Ovary (tissue), 10 donors: ENCODE data around the gene OR6N2. TPM values are rescaled to one million over a fixed set of nuclear protein-coding genes. Genes with fewer than 3 reads are reported as not detected.

Source experiments
- DNase-seq, 5 donors: peaks; one replicate each; pipeline ENCODE4 v3.0.0-alpha.2; 2019 to 2020
- H3K27ac ChIP-seq, 2 donors: fragments of 200-600 bp; one replicate each; pipeline versions ENCODE4 v1.5.1 to v1.8.0; 2019 to 2022
- H3K27me3 ChIP-seq: fragments of 200-600 bp; one replicate; pipeline ENCODE4 v1.8.0; 2022
- H3K36me3 ChIP-seq: fragments of 200-600 bp; sonication (generic); one replicate; pipeline ENCODE4 v1.5.1; 2019
- H3K4me1 ChIP-seq: one replicate; pipeline ENCODE4 v1.8.1; 2013; ENCODE audit warnings: mild to moderate bottlenecking, moderate library complexity; ENCODE audit not compliant: insufficient read depth
- H3K4me3 ChIP-seq: fragments of 200-600 bp; sonication (generic); one replicate; pipeline ENCODE4 v1.5.1; 2017
- H3K9me3 ChIP-seq, 2 donors: fragments of 200-600 bp in 1 of 2; sonication (generic) in 1 of 2; one replicate each; pipeline versions ENCODE4 v1.5.1 to v1.8.1; 2013 to 2019; ENCODE audit warnings: mild to moderate bottlenecking in 1 of 2, moderate library complexity in 1 of 2
- CTCF ChIP-seq, 3 donors: fragments of 450-650 bp in 2 of 3; fragments of 200-600 bp in 1 of 3; IDR thresholded peaks; one replicate each; pipeline versions ENCODE4 v1.5.1 to v1.8.0; 2016 to 2022; ENCODE audit warnings: antibody characterized with exemption in 3 of 3, mild to moderate bottlenecking in 1 of 3
- EP300 ChIP-seq: sonication (generic); formaldehyde crosslinking; IDR thresholded peaks from one replicate; pipeline ENCODE4 v1.6.1; 2017; ENCODE audit warnings: antibody characterized with exemption
- POLR2A ChIP-seq: fragments of 450-650 bp; IDR thresholded peaks from one replicate; pipeline ENCODE4 v1.6.1; 2017; ENCODE audit warnings: antibody characterized with exemption, mild to moderate bottlenecking, moderate library complexity
- WGBS, 3 donors: extraction: QIAGEN DNeasy Blood & Tissue Kit in 1 of 3; methylation state at CpG; one replicate each; pipeline versions ENCODE4 v1.1.5 to v1.1.7; 2013 to 2017; 5-methylcytosine and 5-hydroxymethylcytosine counted together
- intact Hi-C, 4 donors: fragments of 100-400 bp; cut with DNase I; formaldehyde crosslinking; loops; one replicate each; pipeline versions ENCODE4 v1.11.0 to v1.15.1; 2022 to 2023
- long read RNA-seq, 3 donors: library from polyadenylated mRNA in 2 of 3; unstranded in 2 of 3; transcript quantifications; one replicate each; pipeline ENCODE4 v2.0.0 and lab custom pipeline, GENCODE V29; 2021 to 2026
- polyA plus RNA-seq, 2 donors: library from polyadenylated mRNA; stranded (reverse); fragments of 200-250 nt in 1 of 2; fragments of 350-450 nt in 1 of 2; fragmentation: Illumina TruSeq in 1 of 2; extraction: RNeasy Lipid Tissue Mini Kit (QIAGEN cat#74804) in 1 of 2; gene quantifications; one replicate each; pipeline ENCODE4 v1.2.3, GENCODE V29; 2013 to 2014
- total RNA-seq, 7 donors: library from RNA; depleted of rRNA in 2 of 7; stranded (reverse); fragments of >200 nt in 2 of 7; fragmentation: NEBNext Ultra II Directional in 3 of 7; extraction: Animal tissue kit (Norgen Biotek cat#: 25700) in 3 of 7; gene quantifications; one replicate each; pipeline versions ENCODE4 v1.1.0 to v1.2.4, GENCODE V29; 2016 to 2023
- donor health status: DM: no; HTN: no; CAD: no; lungs with moderate emphysema.
- donor health status: DM: no; HTN: no; CAD: no.
- donor health status: Bipolar disorder and iron deficiency.
- donor health status: DM: yes; HTN: yes; CAD: no.
- donor health status: DM: no; HTN: no; CAD: no.
- donor health status: DM: yes; HTN: yes; CAD: no.

OR6N2 gene
- total RNA-seq (not detected), polyA plus RNA-seq (not detected)
- long read RNA-seq, donor 1 = 0 reads
- long read RNA-seq, donor 2 = 0 reads
- long read RNA-seq, donor 3 = 0 reads

GRCh38 chr1:158781104-158781503 is at the start of gene OR6N2:
Gene OR6N2 (minus strand): TSS chr1:158781204. CDS start chr1:158777635, 3,569 bp downstream.
- no peak for DNase-seq
- intact Hi-C loops = no loop called here
- Histone ChIP-seq H3K36me3 (no peaks in the 10 kb centered on the region), H3K4me1 (no peaks in the 10 kb centered on the region), H3K9me3 (no peaks in the 10 kb centered on the region), H3K4me3 (no peak within 1 kb of the TSS), H3K27me3 (no peaks in the 10 kb centered on the region), H3K27ac (no peak within 1 kb of the TSS)
- no peak for TF ChIP-seq POLR2A
- TF ChIP-seq CTCF (IDR thresholded peaks at IDR 0.05) = no peak
- no peak for TF ChIP-seq EP300

- H3K4me1 ChIP-seq = no peaks in the 10 kb centered on the region
- DNase-seq = no peak
- no peak overlapping the region for H3K27ac ChIP-seq
- no peak overlapping the region for H3K4me3 ChIP-seq
- intact Hi-C loops = no loop called here
- no peaks in the 10 kb centered on the region for H3K27me3 ChIP-seq
- H3K36me3 ChIP-seq = no peaks in the 10 kb centered on the region
- no peaks in the 10 kb centered on the region for H3K9me3 ChIP-seq
- TF ChIP-seq EP300 (no peak), CTCF (IDR thresholded peaks at IDR 0.05) (no peak), POLR2A (no peak)
- 77 to 93% (median 78%) methylated on average over 2 of the region's 2 CpGs for WGBS, 3 donors
Measured at GRCh38 chr1:158830074-158830677, 49.2 kb upstream of the OR6N2 start.

GRCh38 chr1:158821723-158822122 is 40.7 kb upstream of the OR6N2 start:
- intact Hi-C loops = no loop called here
- H3K27ac ChIP-seq = no peak overlapping the region
- H3K36me3 ChIP-seq = no peaks in the 10 kb centered on the region
- H3K9me3 ChIP-seq = no peaks in the 10 kb centered on the region
- DNase-seq = no peak
- no peaks in the 10 kb centered on the region for H3K27me3 ChIP-seq
- no peak overlapping the region for H3K4me3 ChIP-seq
- TF ChIP-seq EP300 (no peak), CTCF (IDR thresholded peaks at IDR 0.05) (no peak), POLR2A (no peak)
- 74 to 86% (median 83%) methylated on average over 1 of the region's 1 CpG for WGBS, 3 donors
- H3K4me1 ChIP-seq = no peaks in the 10 kb centered on the region

GRCh38 chr1:158819461-158820443 is 38.7 kb upstream of the OR6N2 start:
- intact Hi-C loops = no loop called here
- Histone ChIP-seq H3K27ac (no peak overlapping the region), H3K4me3 (no peak overlapping the region), H3K27me3 (no peaks in the 10 kb centered on the region), H3K36me3 (no peaks in the 10 kb centered on the region), H3K4me1 (no peaks in the 10 kb centered on the region), H3K9me3 (no peaks in the 10 kb centered on the region)
- no peak for TF ChIP-seq CTCF (IDR thresholded peaks at IDR 0.05)
- no peak for TF ChIP-seq POLR2A
- no peak for TF ChIP-seq EP300
- DNase-seq = no peak
- 20 to 45% (median 20%) methylated on average over 7 of the region's 7 CpGs for WGBS, 3 donors
